HG02885 (cell line): Measurements from ENCODE around the gene GLRX.
A peak's percentile ranks its signal among the peaks of the same experiment; 100 is the strongest.
"Not testable (repeated sequence)": the region's sequence is repeated elsewhere in the genome, so short reads cannot be mapped to it uniquely, and the experiment has no call there.

Experiments
- ATAC-seq: cut with Tn5 transposase; IDR thresholded peaks from one replicate; pipeline ENCODE4 v1.9.1; 2021; ENCODE audit warnings: mild to moderate bottlenecking; ENCODE audit not compliant: unreplicated experiment, poor library complexity

Gene GLRX

GRCh38 chr5:95832664-95833063 is 10.1 kb upstream of the GLRX start:
- ATAC-seq, result no peak

DNA sequence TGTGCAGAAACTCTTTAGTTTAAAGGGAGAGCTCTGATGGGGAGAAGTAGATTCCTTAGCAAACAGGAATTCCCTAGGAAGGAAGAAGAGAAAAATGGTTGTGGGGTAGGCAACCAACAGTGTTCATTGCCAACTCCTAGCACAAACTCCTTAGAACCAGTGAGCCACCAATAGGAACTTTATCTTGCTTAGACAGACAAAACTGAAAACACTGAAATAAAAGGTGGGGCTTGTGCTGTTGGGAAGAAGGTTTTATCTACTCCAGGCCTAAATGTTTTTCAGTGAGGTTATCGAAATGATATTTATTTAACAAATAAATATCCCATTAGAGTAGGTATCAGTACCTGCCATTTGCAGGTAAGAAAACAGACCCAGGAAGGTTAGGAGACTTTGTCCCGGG is 7.7 kb upstream of the GLRX start:
- no peak for ATAC-seq

GRCh38 chr5:95827892-95828246 is 5.3 kb upstream of the GLRX start:
- no peak for ATAC-seq

DNA sequence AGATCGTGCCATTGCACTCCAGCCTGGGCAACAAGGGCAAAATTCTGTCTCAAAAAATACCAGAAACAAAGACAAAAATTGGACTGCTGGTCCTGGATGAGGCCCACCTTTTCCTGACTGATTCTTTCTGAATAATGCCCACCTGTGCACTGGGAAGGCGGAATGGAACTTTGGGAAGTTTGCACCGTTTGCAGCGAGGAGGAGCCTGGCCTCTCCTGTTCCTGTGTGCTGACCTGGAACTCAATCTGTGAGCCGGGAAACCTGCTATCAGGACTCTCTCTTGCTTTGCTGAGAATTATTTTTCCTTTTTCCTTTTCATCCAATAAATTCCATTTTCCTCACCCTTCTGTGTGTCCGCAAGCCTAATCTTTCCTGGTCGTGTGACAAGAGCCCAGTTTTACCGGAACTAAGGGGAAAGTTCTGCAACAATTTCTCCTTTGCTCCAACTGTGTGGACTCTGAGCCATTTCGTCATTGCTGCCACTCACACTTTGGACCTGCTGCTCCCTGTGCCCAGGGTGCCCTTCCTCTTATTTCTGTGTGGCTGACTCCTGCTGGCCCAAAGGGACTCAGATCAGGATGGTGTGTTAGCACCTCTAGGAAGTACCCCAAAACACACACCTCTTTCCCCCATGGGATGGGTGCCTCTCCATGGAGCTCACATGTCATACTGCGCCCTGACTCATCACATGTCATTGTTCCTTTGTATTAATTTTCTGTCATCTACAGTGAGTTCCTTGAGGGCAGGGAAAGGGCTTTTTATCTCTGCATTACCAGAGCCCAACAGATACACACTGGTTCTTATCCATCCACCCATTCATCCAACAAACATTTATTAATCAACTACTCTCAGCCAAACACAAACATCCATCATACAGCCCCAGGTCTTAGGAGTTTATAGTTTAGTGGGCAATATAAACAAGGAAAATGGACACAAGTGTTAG is 4.7 kb upstream of the GLRX start:
- no peak for ATAC-seq

DNA sequence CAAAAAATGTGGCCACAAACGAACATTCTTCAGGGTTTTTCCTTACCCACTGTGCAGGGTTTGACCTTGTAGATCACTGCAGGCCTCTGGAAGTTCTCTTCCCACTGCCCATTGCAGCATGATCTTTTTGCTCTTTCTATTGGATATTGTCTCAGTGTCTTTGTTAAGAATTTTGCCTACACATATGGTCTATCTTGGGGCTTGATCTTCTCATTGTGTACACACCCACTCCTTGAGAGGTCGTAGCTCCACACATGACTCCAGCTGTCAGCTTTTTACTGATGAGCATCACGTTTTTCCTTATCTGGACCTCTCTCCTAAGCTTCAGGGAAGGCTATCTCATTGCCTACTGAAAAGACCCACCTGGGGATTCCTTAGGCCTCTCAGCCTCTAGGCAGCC is 3.0 kb upstream of the GLRX start:
- ATAC-seq, result no peak

DNA sequence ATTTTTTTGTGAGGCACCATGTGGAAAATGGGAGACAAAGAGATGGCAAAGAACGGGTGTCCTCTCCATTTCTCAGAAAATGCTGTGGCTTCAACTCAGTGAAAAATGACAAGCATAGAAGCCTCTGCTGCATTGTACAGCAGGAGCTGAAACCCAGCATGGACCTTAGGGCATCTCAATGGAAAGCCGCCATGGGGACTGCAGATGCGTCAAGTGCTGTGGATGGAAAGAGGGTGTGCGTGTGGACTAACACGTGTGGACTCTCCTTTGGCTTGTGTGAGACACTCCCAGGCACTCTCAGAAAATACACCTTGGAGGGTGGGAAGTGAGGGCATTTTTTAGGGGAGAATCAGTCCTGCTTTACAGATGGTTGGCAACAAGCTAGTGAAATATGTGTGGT is 2.2 kb upstream of the GLRX start:
- no peak for ATAC-seq

DNA sequence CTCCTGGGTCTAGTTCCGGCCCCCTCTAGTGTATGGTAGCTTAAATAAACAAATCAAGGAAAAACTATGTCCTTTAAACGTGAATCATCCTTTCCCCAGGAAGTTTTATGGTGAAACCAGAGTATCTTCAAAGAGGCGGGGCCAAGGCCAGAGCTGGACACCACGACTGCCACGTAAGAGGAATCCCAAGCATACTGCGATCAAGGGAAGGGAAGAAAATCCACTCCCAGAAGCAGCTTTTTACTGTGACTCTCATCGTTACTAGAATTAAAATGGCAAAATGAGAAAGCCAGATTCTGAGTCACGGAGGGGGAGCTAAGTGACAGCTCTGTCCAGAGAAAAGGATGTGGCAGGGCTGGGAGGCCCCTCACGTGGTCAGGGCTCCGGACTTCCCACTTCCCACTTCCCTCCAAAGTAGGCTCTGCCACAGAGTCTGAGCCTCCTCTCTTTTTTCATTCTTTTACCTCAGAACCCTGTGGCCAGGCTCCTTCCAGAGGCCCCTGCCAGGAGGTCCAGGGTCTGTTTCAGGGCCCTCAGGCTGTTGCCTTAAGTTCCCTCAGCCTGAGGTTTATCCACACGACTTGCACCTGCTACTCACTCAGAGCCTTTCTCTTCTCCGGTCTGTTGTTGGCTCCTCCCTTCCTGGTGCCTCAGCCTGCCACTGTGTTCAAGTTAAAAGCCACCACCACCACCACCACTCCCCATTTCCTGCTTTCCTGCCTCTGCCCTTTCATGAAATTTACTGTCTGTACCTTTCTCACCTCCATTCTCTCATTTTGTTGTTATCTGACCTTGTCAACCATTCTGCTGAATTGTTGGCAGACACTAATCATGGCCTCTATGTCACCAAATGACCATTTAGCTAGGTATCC is 1.4 kb upstream of the GLRX start:
- peak; percentile 42 for ATAC-seq

DNA sequence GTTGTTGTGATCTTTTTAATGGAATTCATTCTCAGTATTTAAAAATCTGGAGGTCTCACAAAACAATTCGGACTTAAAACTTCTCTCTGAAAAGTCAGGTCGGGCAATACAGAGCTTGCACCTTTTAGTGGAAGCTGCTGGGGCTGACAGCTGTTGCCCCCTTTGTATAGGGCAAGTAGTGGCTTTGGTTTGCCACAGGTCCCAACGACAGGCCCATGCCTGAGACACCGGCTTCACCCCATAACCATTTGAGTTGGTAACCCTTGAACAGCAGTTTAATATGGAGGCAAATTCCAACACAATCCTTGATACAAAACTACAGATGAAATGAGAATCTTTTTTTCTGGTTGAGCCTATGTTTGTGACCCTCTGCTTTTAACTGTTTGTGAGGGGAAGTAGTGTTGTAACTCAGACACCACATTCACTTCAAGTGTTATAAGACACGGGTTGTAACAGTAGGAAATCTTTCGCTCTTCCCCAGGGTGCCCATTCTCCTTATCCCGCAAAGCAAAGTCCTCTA is 752 bp upstream of the GLRX start:
- no peak for ATAC-seq

GRCh38 chr5:95822043-95822541 is 434 bp downstream of the GLRX start:
- peak; percentile 33 for ATAC-seq

DNA sequence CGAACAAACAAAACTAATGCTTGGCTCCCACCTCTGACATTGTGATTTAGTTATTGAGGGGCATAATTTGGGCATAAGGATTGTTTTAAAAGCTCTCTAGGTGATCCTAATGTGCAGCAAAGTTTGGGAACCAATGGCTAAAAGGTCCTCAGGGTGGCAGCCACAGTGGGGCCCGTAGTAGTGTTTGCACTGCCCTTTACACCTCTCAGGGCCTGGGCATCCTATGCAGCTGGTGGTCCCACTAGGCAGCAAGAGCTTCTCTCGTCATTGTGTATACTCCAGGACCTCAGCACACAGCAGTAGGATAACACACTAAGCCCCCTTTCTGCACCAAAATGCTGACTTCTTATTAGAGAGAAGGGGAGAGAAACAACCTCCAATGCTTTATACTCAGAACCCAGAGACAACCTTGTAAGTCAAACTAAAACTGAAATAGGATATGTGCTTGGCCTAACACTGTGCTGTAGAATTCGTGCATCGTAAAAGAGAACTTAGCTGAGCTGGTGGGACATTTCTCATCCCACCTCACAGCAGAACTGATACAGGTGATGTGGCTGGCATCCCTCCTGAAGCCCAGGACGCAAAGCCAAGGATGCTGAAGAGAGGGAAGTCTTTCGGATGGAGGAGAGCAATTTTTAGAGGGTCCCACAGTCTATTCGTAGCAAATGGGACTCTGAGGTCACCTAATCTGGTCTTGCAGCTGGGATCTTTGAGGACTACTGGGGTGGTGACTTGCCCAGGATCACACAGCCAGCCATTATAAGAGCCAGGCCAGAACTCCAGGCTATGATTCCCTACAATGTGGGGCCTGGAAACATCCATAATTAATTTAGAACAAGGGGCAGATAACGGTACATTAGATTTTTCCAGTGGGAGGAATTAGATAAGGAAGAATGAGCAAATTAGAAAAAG is 1.2 kb downstream of the GLRX start:
- peak; percentile 43 for ATAC-seq

DNA sequence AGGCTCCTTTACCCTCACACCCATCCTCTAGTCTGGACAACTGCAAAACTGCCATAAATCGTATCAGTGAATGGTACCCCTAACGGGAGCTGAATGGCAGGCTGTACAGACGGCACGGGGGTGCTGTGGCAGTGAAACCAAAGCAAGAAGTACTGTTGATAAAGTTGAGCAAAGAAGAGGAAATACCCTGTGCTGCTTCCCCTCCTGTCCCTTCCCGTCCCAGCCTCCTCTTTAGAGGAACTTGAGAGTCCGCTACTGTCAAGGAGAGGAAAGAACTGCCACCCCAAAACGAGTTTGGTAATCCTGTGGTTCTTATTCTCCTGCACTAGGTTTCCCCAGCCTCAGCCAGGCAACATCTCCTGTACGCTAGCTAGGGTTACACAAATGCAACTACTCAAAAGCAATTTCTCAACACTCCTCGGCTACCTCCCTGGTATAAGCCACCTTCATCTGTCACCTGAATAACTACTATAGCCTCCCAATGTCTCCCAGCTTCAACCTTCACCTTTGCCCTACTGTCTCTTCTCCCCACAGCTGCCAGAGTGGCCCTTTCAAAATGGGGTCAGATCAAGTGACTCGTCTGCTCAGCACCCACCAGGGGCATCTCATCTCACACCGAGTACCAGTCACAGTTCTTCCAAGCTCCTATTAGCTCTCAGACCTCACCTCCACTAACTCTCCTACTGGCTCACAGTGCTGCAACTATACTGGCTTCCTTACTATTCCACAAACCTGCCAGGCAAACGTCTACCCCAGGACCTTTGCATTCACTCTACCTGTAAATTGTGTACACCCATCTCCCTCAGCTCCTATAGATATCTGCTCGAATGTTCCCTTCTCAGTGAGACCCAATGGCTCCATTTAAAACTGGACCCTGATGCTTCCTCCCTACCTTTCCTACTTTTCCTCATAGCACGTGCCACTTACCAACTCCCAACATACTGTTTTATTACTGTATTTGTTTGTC is 4.1 kb downstream of the GLRX start:
- ATAC-seq, result no peak

GRCh38 chr5:95817430-95817829 is 5.1 kb downstream of the GLRX start:
- ATAC-seq, result no peak

DNA sequence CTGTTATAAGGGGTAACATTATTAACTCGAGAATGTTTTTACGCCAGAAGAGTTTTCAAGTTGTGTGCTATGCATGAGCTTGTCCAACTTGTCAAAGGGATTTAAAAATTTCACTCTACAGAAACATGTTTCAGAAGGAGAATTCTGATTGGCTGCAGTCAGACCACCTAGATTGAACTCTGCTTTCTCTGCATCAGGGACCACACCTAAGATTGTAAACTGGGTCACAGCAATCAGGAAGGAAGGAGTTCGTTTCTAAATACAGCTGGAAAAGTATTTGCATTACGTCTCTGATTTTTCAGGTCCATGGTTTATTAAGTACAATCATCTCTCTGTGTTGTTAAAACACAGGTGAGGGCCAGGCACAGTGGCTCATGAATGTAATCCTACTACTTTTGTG is 5.8 kb downstream of the GLRX start:
- ATAC-seq, result no peak

- ATAC-seq, result no peak
Measured at GRCh38 chr5:95816341-95816740, 6.2 kb downstream of the GLRX start.

DNA sequence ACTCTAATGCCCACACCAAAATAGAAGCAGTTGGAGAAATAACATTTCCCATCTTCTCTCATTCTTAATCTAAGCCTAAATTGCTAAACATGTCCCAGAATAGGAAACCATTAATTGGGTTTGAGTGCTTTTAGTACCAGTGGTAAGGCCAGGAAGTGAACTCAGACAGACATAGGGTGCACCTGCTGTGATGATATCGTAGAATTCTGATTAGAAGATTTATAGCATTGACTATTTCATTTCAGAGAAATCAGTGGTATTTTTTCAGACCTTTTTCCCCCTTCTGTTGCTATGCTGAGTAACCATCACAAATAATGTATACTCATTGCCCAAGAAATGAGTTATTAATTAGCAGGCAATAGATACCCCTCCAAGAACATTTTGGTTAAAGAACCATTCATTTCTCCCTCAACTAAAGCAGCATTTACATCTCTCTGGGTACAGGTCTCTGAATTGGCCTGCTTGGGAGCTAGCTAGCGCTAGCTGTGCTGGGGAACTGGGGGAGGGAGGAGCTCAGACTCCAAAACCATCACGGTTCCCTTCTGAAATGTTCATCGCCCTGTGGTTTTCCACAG is 7.3 kb downstream of the GLRX start:
- ATAC-seq, result no peak

GRCh38 chr5:95813035-95813434 is 9.5 kb downstream of the GLRX start:
- ATAC-seq, result not testable (repeated sequence)

DNA sequence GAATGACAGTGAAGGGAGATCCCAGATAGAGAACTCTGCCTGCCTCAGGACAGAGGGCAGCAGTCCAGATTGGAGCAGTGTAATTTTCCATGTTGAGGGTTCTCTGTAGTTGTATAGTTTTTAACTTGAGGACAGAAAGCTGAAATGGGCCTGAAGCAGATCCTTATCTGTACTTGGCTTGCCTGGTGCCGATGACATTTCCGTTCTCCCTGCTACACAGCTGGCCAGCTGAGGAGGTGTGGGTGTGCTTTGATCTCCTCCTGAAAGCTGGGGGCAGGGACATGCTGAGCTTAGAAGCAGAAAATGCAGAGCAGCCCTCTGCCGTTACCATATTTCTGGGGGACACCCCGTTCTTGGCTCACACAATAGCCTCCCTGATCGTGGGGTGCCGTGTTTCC is 10.5 kb downstream of the GLRX start:
- ATAC-seq, result no peak

DNA sequence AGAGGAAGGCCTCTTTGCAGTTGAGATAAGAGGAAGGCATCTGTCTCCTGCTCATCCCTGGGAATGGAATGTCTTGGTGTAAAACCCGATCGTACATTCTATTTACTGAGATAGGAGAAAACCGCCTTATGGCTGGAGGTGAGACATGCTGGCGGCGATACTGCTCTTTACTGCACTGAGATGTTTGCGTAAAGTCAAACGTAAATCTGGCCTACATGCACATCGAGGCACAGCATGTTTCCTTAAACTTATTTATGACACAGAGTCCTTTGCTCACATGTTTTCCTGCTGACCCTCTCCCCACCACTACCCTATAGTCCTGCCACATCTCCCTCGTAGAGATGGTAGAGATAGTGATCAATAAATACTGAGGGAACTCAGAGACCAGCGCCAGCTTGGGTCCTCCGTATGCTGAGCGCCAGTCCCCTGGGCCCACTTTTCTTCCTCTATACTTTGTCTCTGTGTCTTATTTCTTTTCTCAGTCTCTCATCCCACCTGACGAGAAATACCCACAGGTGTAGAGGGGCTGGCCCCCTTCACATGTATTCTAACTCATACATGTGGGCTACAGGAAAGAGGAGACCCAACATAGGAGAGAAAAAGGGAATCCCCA is 11.0 kb downstream of the GLRX start:
- not testable (repeated sequence) for ATAC-seq
